Adipocyte (in vitro differentiated cells): ENCODE measurements around the gene H1-8.

Source experiments
- DNase-seq: peaks from one replicate; pipeline ENCODE4 v3.0.0-alpha.2; 2015; ENCODE audit warnings: low read depth
- H3K27me3 ChIP-seq: replicated peaks from 2 replicates; pipeline ENCODE4 v1.7.0; 2013; ENCODE audit warnings: mild to moderate bottlenecking, low read length, moderate library complexity; ENCODE audit not compliant: control insufficient read depth, insufficient read depth
- H3K36me3 ChIP-seq: 2 replicates; pipeline ENCODE4 v1.7.0; 2013; ENCODE audit warnings: low read length, mild to moderate bottlenecking, moderate library complexity; ENCODE audit not compliant: control insufficient read depth, insufficient read depth, severe bottlenecking
- H3K4me1 ChIP-seq: 2 replicates; pipeline ENCODE4 v1.7.0; 2013; ENCODE audit warnings: mild to moderate bottlenecking, low read length, moderate library complexity; ENCODE audit not compliant: control insufficient read depth, insufficient read depth
- H3K4me3 ChIP-seq: 2 replicates; pipeline ENCODE4 v1.7.0; 2013; ENCODE audit warnings: mild to moderate bottlenecking, low read length, moderate library complexity
- H3K9ac ChIP-seq: 2 replicates; pipeline ENCODE4 v1.7.0; 2013; ENCODE audit warnings: mild to moderate bottlenecking, low read length, moderate library complexity
- H3K9me3 ChIP-seq: 2 replicates; pipeline ENCODE4 v1.7.0; 2013; ENCODE audit warnings: mild to moderate bottlenecking, low read length, moderate library complexity; ENCODE audit not compliant: control insufficient read depth

Gene H1-8

DNA sequence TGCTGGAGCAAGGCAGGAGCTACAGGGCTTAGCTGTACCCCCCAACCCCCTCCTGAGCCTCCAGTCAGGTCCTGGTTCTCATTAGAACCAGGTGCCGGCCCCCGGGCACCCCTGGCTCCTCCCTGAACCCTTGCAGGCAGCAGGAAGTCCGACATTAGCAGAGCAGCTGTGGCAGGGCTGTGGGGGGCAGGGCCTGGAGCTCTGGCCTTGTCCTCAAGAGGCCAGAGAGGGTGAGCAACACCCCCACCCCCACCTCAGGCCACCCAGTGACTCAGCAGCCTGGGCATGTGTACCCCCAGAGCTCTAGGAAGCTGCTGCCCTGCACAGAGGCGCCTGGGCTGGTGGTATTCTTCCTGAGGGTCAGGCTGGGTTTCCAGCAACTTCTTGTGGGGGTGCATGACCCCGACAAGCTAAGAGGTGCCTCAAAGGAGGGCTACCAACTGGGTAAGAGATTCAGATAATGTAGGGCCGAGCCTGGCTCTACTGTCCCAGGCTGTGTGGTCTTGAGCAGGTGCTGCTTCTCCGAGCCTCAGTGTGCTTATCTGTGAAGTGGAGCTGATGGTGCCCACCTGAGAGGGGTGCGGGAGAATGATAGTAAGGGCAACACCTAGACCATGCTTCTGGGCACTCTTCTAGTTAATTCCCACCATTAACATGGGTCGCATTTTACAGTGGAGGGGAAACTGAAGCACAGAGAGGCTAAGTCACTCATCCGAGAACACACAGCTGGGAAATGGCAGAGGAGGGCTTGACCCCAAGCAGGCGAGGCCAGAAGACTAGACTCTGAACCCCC is 16.0 kb downstream of the H1-8 start:
- peak overlapping the region; percentile 94 for H3K9ac ChIP-seq
- H3K36me3 ChIP-seq, result peaks cover 58% of the 10 kb centered on the region
- DNase-seq, result peak; percentile 63
- H3K4me1 ChIP-seq, result peaks cover 88% of the 10 kb centered on the region
- no peaks in the 10 kb centered on the region for H3K9me3 ChIP-seq
- H3K27me3 ChIP-seq, result no peaks in the 10 kb centered on the region
- H3K4me3 ChIP-seq, result no peak overlapping the region

DNA sequence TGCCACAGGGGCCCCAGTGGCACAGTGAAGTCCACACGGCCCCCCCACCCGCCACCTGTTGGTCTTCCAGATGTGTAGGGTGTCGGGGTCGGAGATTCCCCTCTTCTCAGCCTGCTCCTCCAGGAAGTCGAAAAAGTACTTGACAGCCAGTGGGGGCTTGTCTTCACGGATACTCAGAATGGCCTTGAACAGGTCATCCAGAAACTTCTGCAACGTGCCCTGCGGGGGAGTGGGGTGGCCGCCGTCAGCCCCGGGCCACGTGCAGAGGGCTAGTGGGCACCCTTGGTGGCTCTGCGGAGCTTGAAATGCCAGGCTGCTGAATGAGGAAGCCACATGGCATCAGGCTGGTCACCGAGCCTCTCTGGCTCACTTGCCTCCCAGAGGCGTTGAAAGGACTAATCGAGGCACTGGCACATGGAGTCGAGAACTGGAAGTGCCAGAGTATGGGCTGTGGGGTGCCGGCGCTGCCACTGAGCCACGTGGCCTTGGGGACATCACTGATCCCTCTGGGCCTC is 16.6 kb downstream of the H1-8 start:
- no peaks in the 10 kb centered on the region for H3K27me3 ChIP-seq
- DNase-seq, result no peak
- H3K9me3 ChIP-seq, result no peaks in the 10 kb centered on the region
- H3K36me3 ChIP-seq, result peaks cover 58% of the 10 kb centered on the region
- peak overlapping the region; percentile 94 for H3K9ac ChIP-seq
- H3K4me1 ChIP-seq, result peaks cover 88% of the 10 kb centered on the region
- peak overlapping the region; percentile 69 for H3K4me3 ChIP-seq

DNA sequence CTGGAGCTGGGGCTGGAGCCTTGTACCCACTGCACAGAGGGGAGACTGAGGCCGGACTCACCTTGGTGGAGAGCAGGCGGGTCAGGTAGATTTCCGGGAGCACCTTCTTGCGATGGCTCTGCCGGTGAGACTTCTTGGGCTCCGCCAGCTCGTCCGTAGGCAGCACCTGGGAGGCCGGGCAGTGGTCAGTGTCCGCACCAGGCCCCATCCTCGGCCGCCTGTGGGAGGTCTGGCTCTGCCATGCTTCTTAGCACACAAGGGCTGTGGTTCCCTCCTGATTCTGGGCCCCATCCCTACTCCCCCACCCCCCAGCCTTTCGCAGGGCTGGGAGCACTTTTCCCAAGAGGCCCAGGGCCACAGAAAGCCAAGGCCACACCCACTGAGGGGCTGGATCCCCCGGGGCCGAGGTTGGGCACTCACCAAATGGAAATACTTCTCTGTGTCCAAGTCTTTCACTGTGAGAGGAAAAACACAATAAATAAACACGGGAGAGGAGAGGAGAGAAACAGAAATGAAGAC is 17.4 kb downstream of the H1-8 start:
- Histone ChIP-seq H3K36me3 (peaks cover 60% of the 10 kb centered on the region), H3K9ac (peak overlapping the region; percentile 94), H3K4me3 (peak overlapping the region; percentile 69), H3K4me1 (peaks cover 94% of the 10 kb centered on the region), H3K9me3 (no peaks in the 10 kb centered on the region), H3K27me3 (no peaks in the 10 kb centered on the region)
- DNase-seq, result peak; percentile 83

DNA sequence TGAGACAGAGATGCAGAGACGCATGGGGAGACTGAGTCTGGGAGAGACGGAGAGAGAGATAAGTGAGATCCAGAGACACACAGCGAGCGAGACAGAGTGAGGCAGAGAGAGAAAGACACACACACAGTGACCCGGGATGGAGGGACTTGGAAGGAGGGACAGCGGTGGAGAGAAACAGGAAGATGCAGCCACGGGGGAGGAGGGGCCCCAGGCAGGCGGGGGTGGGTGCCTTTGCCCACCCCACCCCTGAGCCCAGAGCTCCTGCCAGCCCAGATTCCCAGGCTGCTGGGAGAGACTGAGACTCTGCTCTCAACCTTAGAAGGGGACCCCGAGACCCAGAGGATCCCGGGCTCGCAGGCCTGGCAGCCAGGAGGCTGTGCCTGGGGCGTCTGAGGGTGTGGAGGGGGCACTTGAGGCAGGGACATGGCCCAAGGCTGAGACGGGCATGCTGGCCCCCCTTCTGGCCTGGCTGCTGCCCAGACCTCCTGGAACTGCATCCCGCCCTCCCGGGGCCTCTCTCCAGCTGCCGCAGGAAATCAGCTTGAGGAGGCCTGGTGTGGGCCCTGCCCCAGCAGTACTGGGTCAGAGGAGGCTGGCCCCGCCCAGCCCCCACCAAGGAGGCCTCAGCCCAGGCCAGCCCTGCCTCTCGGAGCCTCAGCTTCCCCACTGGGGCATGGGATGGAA is 18.1 kb downstream of the H1-8 start:
- H3K9me3 ChIP-seq, result no peaks in the 10 kb centered on the region
- peak overlapping the region; percentile 69 for H3K4me3 ChIP-seq
- peak overlapping the region; percentile 94 for H3K9ac ChIP-seq
- DNase-seq, result peak; percentile 95
- no peaks in the 10 kb centered on the region for H3K27me3 ChIP-seq
- H3K36me3 ChIP-seq, result peaks cover 62% of the 10 kb centered on the region
- H3K4me1 ChIP-seq, result peaks cover 91% of the 10 kb centered on the region

DNA sequence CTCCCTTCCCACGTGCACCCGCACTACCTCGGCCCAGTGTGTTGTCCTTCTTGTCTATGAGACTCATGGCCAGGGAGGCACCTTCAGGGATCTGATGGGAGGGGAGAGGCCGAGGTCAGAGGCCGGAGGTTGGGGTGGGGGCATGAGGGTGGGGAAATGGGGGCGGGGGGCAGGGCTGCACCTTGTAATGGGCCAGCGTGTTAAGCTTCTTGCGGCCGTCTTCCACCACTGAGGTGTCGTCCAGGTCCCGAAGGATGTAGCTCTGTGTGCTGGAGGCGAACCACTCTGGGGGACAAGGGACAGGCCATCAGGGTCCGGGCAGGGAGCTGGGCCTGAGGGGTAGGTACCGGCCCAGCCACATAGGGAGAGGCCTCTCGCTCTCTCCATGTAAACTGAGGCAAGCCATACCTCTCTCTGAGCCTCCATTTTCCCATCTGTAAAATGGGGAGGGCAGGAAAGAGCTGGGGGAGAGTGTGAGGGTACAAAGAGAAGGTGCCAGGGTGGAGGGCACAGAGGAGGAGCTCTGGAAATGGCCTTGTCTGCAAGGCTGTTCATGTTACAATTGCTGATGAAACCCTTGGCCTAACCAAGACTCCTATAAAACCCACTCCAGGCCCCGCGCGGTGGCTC is 18.8 kb downstream of the H1-8 start:
- peaks cover 62% of the 10 kb centered on the region for H3K36me3 ChIP-seq
- peak overlapping the region; percentile 94 for H3K9ac ChIP-seq
- H3K4me3 ChIP-seq, result no peak overlapping the region
- DNase-seq, result no peak
- no peaks in the 10 kb centered on the region for H3K9me3 ChIP-seq
- H3K27me3 ChIP-seq, result no peaks in the 10 kb centered on the region
- H3K4me1 ChIP-seq, result peaks cover 84% of the 10 kb centered on the region

DNA sequence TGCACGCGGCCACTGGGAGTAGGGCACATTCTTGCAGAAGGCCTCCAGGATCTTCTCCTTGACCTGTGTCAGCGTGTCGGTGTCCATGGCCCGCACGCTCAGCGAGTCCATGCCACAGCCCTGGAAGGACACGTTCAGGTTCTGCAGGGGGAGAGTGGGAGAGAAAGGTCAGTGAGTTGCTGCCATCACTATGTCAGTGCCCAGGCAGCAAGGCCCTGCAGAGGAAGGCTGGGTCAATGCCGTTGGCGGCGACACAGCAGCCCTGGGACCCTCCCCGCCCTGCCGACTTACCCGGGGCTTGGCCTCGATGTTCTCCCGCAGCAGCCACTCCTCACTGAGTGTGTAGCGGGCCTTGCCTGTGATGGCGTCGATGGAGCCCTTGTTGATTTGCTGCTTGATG is 19.8 kb downstream of the H1-8 start:
- no peaks in the 10 kb centered on the region for H3K9me3 ChIP-seq
- no peak for DNase-seq
- H3K27me3 ChIP-seq, result no peaks in the 10 kb centered on the region
- no peak overlapping the region for H3K4me3 ChIP-seq
- H3K4me1 ChIP-seq, result peaks cover 74% of the 10 kb centered on the region
- H3K9ac ChIP-seq, result peak overlapping the region; percentile 5
- H3K36me3 ChIP-seq, result peaks cover 66% of the 10 kb centered on the region

DNA sequence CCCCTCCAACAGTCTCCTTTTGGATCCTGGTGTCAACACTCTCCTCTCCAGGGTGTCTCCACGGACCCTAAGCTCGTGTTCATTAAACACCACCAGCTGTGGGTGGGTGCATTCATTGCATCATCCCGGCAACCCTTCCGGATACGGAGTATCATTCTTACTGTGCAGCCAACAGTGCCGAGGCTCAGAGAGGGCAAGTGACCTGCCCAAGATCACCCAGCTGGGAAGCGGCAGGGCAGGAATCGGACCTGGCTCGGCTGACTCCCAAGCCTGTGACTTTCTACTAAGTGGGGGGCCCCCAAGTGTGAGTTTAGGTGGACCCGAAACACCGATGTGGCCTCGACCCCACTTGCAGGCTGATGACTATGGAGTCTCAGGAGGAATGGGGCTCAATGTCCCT is 20.4 kb downstream of the H1-8 start:
- Histone ChIP-seq H3K4me3 (no peak overlapping the region), H3K9me3 (no peaks in the 10 kb centered on the region), H3K27me3 (no peaks in the 10 kb centered on the region), H3K36me3 (peaks cover 62% of the 10 kb centered on the region), H3K4me1 (peaks cover 68% of the 10 kb centered on the region), H3K9ac (peak overlapping the region; percentile 74)
- DNase-seq, result no peak

DNA sequence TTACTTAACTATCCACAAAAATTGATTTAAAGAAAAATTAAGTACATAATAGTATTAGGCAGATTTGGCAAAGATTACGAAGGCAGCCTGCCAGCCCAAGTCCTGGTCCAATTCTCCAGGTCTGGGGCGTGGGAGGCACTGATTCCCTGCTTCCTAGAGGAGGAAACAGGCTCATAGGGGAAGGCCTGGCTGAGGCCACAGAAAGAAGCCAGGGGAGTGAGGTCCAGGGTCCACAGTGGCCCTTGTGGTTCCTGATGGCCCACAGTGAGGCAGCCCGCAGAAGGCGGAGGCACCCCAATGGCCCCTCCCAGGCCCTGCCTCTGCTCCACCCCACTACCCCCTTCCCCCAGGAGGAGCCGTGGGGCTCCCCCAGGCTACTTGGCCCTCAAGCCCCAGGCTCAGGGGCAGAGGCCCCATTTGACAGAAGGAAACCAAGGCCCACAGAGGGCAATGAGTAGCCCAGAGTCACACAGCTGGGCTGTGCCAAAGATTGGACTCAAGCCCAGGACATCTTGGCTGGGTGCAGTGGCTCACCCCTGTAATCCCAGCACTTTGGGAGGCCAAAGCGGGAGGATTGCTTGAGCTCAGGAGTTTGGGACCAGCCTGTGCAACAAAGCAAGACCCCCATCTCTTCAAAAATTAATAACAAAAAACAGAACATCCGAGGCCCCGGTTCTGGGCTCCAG is 21.0 kb downstream of the H1-8 start:
- Histone ChIP-seq H3K4me1 (peaks cover 65% of the 10 kb centered on the region), H3K4me3 (no peak overlapping the region), H3K36me3 (peaks cover 66% of the 10 kb centered on the region), H3K27me3 (no peaks in the 10 kb centered on the region), H3K9ac (peak overlapping the region; percentile 74), H3K9me3 (no peaks in the 10 kb centered on the region)
- DNase-seq, result no peak

DNA sequence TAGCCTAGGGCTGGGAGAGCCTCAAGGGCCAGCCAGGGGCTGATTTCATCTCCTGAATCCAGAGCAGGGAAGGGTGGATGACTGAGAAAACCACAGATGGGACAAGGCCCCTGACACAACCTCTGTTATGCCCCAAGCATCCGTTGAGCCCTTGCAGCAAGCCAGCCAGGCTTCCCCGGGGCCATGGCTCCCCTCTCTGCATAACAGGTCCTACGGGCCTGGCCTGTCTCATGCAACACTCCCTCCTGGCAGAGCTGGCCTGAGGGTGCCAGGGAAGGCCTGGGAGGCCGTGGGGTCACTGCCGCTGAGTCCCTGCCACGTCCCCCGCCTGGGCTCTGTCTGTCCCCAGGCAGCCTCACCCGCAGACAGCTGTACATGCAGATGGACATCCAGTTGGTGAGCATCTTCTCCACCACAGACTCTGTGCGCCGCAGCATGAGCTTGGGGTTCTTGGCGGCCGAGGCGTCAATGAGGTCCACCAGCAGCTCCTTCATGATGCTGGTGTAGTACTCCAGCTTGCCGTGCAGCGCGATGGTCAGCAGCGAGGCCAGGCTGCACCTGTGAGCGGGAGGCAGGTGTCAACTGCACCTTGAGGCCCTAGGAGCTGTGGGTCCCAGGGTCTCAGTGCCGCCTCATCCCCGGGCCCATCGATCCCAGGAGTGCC is 22.1 kb downstream of the H1-8 start:
- Histone ChIP-seq H3K9ac (peak overlapping the region; percentile 74), H3K4me1 (peaks cover 54% of the 10 kb centered on the region), H3K36me3 (peaks cover 66% of the 10 kb centered on the region), H3K4me3 (no peak overlapping the region), H3K27me3 (no peaks in the 10 kb centered on the region), H3K9me3 (no peaks in the 10 kb centered on the region)
- no peak for DNase-seq

DNA sequence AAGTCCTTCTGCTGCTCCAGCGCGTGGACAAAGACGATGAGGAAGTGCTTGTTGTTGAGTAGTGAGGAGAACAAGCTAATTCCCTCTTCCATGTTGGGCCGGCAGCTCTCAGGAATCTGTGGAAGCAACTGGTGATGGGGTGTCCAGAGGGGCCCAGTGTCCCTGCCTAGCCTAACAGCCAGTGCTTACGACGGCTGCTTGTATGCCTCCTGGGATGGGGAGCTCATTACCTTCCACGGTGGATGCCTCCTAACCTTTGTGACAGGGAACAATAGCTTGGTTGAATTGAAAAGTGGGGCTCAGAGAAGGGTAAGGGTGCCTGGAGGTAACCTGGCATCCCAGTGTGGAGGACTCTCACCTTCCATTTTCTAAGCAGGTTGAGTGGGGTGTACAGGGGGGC is 22.9 kb downstream of the H1-8 start:
- DNase-seq, result no peak
- no peaks in the 10 kb centered on the region for H3K27me3 ChIP-seq
- H3K9ac ChIP-seq, result peak overlapping the region; percentile 74
- H3K4me3 ChIP-seq, result no peak overlapping the region
- H3K36me3 ChIP-seq, result peaks cover 73% of the 10 kb centered on the region
- H3K9me3 ChIP-seq, result no peaks in the 10 kb centered on the region
- H3K4me1 ChIP-seq, result peaks cover 46% of the 10 kb centered on the region
